ENCODE measurements around the gene PLCL2.

Gene PLCL2

DNA sequence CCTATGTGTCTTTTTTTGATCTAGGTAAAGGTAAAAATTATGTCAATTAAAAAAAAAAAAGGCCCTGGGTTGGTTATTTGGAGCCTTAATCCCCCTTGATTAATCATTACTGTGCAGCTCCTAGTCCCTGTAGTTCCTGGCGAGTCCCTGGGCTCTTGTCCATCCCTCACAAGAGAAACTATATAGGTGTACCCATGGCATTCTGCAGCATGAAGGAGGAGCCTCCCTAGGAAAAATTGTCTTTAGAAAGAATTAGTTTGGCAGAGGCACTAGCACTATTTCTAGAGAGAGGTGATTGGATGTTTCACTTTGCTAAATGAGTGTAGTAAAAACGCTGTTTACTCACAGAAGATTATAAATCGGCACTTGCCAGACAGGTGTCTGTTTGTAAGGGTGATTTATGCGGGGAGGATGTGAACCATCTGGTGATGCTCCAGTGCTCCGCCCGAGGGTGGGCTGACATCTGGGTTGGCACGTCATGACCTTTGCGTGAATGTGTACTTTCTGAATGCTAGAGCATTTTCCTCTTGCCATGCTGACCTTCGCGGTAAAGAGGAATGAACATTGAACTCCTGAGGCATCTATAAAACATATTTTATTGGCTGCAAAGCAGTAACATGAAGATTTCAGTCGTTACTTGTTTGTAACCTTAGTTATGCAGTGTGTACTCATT lies 12.6 kb downstream of the PLCL2 start:
- TF ChIP-seq POLR2AphosphoS5 (IDR thresholded peaks at IDR 0.05; ENCODE audit: low read depth, low read length): no peak
- TF ChIP-seq POU2F2 (IDR thresholded peaks at IDR 0.05; ENCODE audit: low read depth, low read length): peak; percentile 78; the same call in 1 of the 2 replicates
- no peak for TF ChIP-seq PAX5 (IDR thresholded peaks at IDR 0.05; ENCODE audit: insufficient read depth, low read length, severe bottlenecking)
- peak; percentile 43; the same call in 1 of the 2 replicates for TF ChIP-seq SPI1 (IDR thresholded peaks at IDR 0.05; ENCODE audit: low read depth, low read length)
- no peak for TF ChIP-seq POLR2A (IDR thresholded peaks at IDR 0.05; ENCODE audit: low read depth, low read length)
- no peak for TF ChIP-seq TAF1 (IDR thresholded peaks at IDR 0.05; ENCODE audit: low read depth, low read length)
- peak; percentile 12 for DNase-seq (ENCODE audit: insufficient read length, low spot score)
- FAIRE-seq: peak; percentile 96

DNA sequence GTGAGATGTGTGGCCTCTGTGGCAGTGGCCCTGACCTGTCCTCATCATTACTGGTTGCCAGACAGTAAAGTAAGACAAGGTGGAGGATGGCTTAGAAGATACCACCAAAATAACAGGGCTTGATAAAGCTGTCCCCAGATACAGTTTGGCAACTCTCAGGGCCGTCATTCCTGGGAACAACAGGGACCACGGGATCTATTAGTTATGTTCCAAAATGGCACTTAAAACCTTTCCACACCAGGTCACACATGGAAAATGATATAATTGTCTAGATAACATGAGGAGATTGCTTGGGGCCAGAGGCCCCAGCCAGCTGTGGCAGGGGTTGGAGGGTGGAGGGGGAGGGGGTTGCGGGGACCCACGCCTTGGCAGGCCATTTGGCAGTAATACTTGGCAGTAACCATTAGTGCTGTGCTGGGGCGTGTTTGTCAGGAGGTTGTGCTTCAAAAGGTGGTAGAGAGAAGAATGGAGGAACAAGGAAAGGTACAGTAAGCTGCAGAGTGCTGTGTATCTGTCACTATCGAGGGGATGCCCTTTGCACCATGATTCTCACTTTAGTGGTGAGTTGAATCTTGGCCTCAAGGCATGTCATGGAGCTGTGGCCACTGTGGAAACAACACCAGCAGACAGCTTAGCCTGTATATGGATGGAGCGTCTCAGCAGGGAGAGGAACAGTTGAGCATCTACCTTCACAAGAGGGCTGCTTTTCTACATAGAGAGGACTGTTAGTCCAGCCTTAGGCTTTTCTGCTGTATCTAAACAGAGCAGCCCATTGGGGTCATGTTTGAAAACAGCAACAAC lies 14.0 kb downstream of the PLCL2 start:
- DNase-seq (ENCODE audit: insufficient read length, low spot score) (no peak), FAIRE-seq (peak; percentile 28)
- TF ChIP-seq TAF1 (IDR thresholded peaks at IDR 0.05; ENCODE audit: low read depth, low read length) (no peak), SPI1 (IDR thresholded peaks at IDR 0.05; ENCODE audit: low read depth, low read length) (no peak), POLR2A (IDR thresholded peaks at IDR 0.05; ENCODE audit: low read depth, low read length) (no peak), POU2F2 (IDR thresholded peaks at IDR 0.05; ENCODE audit: low read depth, low read length) (no peak)

DNA sequence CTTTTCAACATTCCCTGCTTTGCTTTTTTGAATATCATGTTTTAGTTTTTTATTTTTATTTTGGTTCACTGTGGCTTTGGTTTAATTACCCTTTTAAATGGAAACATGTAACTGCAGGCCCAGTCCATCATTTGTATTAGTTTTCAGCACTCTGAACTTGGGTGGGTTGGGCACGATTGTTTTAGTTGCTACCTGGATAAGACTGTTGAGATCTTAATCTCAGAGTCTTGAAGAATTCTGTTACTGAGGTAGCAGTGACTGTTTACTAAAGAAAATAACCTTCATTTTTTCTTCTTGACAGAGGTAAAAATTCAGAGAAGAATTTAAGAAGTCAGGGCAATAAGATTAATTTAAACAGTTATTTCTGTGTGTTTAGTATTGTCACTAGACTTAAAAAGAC lies 15.2 kb downstream of the PLCL2 start:
- TF ChIP-seq POU2F2 (IDR thresholded peaks at IDR 0.05; ENCODE audit: low read depth, low read length) (no peak), SPI1 (IDR thresholded peaks at IDR 0.05; ENCODE audit: low read depth, low read length) (no peak), POLR2AphosphoS5 (IDR thresholded peaks at IDR 0.05; ENCODE audit: low read depth, low read length) (no peak), POLR2A (IDR thresholded peaks at IDR 0.05; ENCODE audit: low read depth, low read length) (no peak), PAX5 (IDR thresholded peaks at IDR 0.05; ENCODE audit: insufficient read depth, low read length, severe bottlenecking) (no peak), TAF1 (IDR thresholded peaks at IDR 0.05; ENCODE audit: low read depth, low read length) (no peak)
- DNase-seq (ENCODE audit: insufficient read length, low spot score) (no peak), FAIRE-seq (no peak)

DNA sequence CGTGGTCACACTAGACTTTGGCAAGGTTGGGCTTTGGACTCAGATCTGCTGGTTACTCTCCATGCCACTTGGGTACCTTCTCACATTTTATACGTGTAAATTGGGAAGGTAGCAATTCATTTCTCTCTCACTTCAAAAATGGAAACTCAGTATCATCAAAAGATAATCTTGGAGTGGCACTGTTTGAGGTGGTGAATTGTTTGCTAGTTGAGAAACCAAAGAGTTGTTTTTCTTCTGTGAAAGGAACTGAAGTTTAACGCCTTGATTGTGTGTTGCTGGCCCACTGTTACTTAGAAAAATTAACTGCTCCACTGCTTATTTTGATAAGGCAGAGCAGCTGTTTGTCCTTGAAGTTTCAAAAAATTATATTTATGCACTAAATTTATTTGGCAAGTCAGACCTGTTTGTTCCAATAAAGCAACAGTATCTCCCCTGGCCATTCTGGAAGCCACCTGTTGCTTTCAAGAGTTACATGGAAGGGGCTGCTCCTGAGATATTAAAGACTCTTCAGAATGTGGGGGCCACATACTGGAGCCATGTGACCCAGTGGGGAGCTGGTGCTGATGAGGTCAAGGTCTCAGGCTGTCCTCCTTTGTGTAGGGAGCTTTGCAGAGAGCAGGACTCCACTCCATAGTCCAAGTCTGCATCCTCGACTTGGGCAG lies 16.2 kb downstream of the PLCL2 start:
- no peak for TF ChIP-seq POLR2A (IDR thresholded peaks at IDR 0.05; ENCODE audit: low read depth, low read length)
- no peak for TF ChIP-seq PAX5 (IDR thresholded peaks at IDR 0.05; ENCODE audit: insufficient read depth, low read length, severe bottlenecking)
- TF ChIP-seq SPI1 (IDR thresholded peaks at IDR 0.05; ENCODE audit: low read depth, low read length): no peak
- no peak for TF ChIP-seq TAF1 (IDR thresholded peaks at IDR 0.05; ENCODE audit: low read depth, low read length)
- TF ChIP-seq POU2F2 (IDR thresholded peaks at IDR 0.05; ENCODE audit: low read depth, low read length): no peak
- TF ChIP-seq POLR2AphosphoS5 (IDR thresholded peaks at IDR 0.05; ENCODE audit: low read depth, low read length): no peak
- FAIRE-seq (peak; percentile 56), DNase-seq (ENCODE audit: insufficient read length, low spot score) (no peak)

DNA sequence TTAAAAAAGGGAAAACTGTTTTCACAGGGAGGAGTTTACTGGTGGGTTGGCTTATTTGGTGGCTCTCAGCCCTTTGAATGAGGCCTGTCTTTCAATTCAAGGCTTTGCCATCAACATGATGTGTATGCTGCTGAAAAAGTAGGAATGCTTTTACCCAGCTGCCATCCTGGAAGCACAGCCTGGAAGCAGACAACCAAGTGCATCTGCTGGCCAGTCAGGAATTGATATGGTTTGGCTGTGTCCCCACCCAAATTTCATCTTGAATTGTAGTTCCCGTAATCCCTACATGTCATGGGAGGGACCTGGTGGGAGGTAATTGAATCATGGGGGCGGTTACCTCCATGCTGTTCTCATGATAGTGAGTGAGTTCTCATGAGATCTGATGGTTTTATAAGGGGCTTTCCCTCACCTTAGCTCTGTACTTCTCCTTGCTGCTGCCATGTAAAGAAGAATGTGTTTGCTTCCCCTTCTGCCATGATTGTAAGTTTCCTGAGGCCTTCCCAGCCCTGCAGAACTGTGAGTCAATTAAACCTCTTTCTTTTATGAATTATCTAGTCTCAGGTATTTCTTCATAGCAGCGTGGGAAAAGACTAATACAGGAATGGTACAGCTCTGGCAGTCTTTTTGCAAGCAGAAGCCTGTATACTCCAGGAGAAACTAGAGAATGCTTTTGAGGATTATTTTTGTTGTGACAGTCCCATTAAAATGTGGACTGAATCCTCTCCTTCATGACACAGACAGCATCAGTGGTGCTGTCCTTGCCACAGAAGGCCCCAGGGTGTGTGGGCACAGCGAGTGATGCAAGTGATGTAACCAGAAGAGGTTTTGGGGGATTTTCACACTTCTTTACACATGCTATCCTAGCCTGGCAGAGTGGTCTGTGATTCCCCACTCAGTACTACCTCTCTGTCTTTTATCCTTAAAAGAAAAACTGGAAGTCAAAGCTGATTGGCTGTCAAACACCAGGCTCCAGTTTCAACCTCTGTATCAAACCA lies 20.0 kb downstream of the PLCL2 start:
- no peak for DNase-seq (ENCODE audit: insufficient read length, low spot score)
- FAIRE-seq: no peak
- TF ChIP-seq PAX5 (IDR thresholded peaks at IDR 0.05; ENCODE audit: insufficient read depth, low read length, severe bottlenecking) (no peak), POLR2AphosphoS5 (IDR thresholded peaks at IDR 0.05; ENCODE audit: low read depth, low read length) (no peak), POU2F2 (IDR thresholded peaks at IDR 0.05; ENCODE audit: low read depth, low read length) (no peak), SPI1 (IDR thresholded peaks at IDR 0.05; ENCODE audit: low read depth, low read length) (no peak), POLR2A (IDR thresholded peaks at IDR 0.05; ENCODE audit: low read depth, low read length) (no peak), TAF1 (IDR thresholded peaks at IDR 0.05; ENCODE audit: low read depth, low read length) (no peak)

DNA sequence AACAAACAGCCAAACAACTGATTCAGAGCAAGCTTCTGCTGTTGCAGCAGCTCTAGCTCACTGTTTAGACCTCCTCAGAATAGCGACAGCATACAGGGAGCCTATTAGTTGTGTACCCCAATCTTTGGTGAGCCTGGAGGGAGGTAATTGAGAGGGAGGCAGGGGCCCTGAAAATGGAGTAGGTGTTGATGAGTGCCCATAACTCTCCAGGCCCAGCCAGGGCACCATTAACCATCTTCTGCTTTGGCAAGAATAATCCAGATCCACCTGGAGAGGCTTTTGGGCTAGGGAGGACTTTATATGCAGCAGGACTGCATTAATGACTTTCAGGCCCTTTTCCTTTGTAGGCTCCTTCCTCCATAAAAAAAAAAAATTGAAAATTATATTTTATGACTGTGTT lies 20.9 kb downstream of the PLCL2 start:
- DNase-seq (ENCODE audit: insufficient read length, low spot score) (no peak), FAIRE-seq (peak; percentile 28)

DNA sequence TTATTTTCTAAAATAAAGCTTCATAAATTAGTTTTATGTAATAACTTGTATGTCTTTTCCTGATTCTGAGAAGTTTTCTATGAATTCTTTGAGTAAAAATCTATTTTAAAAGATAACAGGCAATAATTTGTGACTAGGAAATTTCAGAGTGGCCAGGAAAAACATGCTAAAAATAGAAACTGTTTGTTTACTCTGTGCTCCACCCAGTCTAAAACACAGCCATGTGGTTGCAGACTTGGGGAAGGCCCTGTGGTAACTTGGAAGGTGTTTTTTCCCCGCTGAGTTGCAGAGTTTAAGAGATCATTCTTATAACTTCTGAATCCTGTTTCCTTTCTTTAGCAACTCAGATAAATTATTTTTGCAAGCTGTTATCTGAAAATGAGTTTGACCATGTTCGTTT lies 21.9 kb downstream of the PLCL2 start:
- FAIRE-seq: no peak
- no peak for DNase-seq (ENCODE audit: insufficient read length, low spot score)

More for the DNA sequence above, 20.9 kb downstream of the PLCL2 start:
- no peak for TF ChIP-seq TAF1 (IDR thresholded peaks at IDR 0.05; ENCODE audit: low read depth, low read length)
- TF ChIP-seq POLR2AphosphoS5 (IDR thresholded peaks at IDR 0.05; ENCODE audit: low read depth, low read length): no peak
- TF ChIP-seq PAX5 (IDR thresholded peaks at IDR 0.05; ENCODE audit: insufficient read depth, low read length, severe bottlenecking): no peak
- no peak for TF ChIP-seq SPI1 (IDR thresholded peaks at IDR 0.05; ENCODE audit: low read depth, low read length)
- TF ChIP-seq POU2F2 (IDR thresholded peaks at IDR 0.05; ENCODE audit: low read depth, low read length): no peak
- no peak for TF ChIP-seq POLR2A (IDR thresholded peaks at IDR 0.05; ENCODE audit: low read depth, low read length)

DNA sequence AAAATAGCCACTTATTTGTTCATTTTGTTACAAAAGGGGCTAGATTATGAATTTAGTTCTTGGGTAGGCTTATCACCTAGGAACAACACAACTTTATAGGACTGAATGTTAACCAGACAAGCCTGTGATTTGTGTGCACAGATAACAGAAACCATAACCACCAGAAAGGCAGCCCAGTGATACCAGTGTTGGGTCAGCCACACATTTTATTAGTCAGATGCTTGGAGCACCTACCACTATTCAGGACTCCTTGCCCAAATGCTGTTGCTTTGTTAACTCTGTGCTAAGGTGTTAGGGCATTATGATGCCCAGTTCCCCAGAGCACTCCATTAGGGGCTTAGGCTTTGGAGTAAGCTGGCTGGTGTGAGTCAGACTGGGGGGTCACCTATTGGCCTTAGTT lies 22.5 kb downstream of the PLCL2 start:
- FAIRE-seq (peak; percentile 91), DNase-seq (ENCODE audit: insufficient read length, low spot score) (no peak)

More for the DNA sequence above, 21.9 kb downstream of the PLCL2 start:
- TF ChIP-seq POLR2A (IDR thresholded peaks at IDR 0.05; ENCODE audit: low read depth, low read length): no peak
- TF ChIP-seq PAX5 (IDR thresholded peaks at IDR 0.05; ENCODE audit: insufficient read depth, low read length, severe bottlenecking): no peak
- TF ChIP-seq SPI1 (IDR thresholded peaks at IDR 0.05; ENCODE audit: low read depth, low read length): no peak
- no peak for TF ChIP-seq POLR2AphosphoS5 (IDR thresholded peaks at IDR 0.05; ENCODE audit: low read depth, low read length)
- no peak for TF ChIP-seq TAF1 (IDR thresholded peaks at IDR 0.05; ENCODE audit: low read depth, low read length)
- no peak for TF ChIP-seq POU2F2 (IDR thresholded peaks at IDR 0.05; ENCODE audit: low read depth, low read length)

More for the DNA sequence above, 22.5 kb downstream of the PLCL2 start:
- TF ChIP-seq POLR2A (IDR thresholded peaks at IDR 0.05; ENCODE audit: low read depth, low read length) (no peak), POLR2AphosphoS5 (IDR thresholded peaks at IDR 0.05; ENCODE audit: low read depth, low read length) (no peak), TAF1 (IDR thresholded peaks at IDR 0.05; ENCODE audit: low read depth, low read length) (no peak), PAX5 (IDR thresholded peaks at IDR 0.05; ENCODE audit: insufficient read depth, low read length, severe bottlenecking) (no peak), SPI1 (IDR thresholded peaks at IDR 0.05; ENCODE audit: low read depth, low read length) (no peak)
